A549 (cell line): Measurements from ENCODE around the gene SFXN3.

Experiments used
- EP300 ChIP-seq, 2 experiments: fragments of >200 bp; sonication (Bioruptor Twin); formaldehyde crosslinking; IDR thresholded peaks; 2 replicates in 1 of 2; 3 replicates in 1 of 2; pipeline ENCODE4 v1.6.1; 2016 to 2017
- KDM1A ChIP-seq: fragments of 200-600 bp; sonication (generic); IDR thresholded peaks from 2 replicates; pipeline ENCODE4 v1.6.1; 2016; ENCODE audit warnings: low read depth, mild to moderate bottlenecking
- NR3C1 ChIP-seq: fragments of >200 bp; sonication (Bioruptor Twin); formaldehyde crosslinking; IDR thresholded peaks from 3 replicates; pipeline ENCODE4 v1.6.1; 2017
- POLR2A ChIP-seq: IDR thresholded peaks from 2 replicates; pipeline ENCODE4 v1.6.1; 2012; ENCODE audit warnings: mild to moderate bottlenecking, low read length
- RAD21 ChIP-seq, 2 experiments: fragments of >200 bp in 1 of 2; sonication (Bioruptor Twin) in 1 of 2; formaldehyde crosslinking in 1 of 2; IDR thresholded peaks in 1 of 2; conservative IDR thresholded peaks in 1 of 2; 2 replicates in 1 of 2; 3 replicates in 1 of 2; pipeline ENCODE4 v1.6.1; 2012 to 2018; ENCODE audit warnings: inconsistent platforms in 1 of 2
- SMC3 ChIP-seq: fragments of >200 bp; sonication (Bioruptor Twin); formaldehyde crosslinking; IDR thresholded peaks from 3 replicates; pipeline ENCODE4 v1.6.1; 2018; ENCODE audit warnings: inconsistent platforms
- TF ChIP-seq, protein P1 (sequence below): fragments of 200-600 bp; sonication (generic); IDR thresholded peaks from 2 replicates; pipeline ENCODE4 v1.6.1; 2016; ENCODE audit warnings: antibody characterized with exemption, mild to moderate bottlenecking, moderate library complexity
- TF ChIP-seq, protein P2 (sequence below): fragments of >200 bp; sonication (Bioruptor Twin); formaldehyde crosslinking; IDR thresholded peaks from 3 replicates; pipeline ENCODE4 v1.5.1; 2016
- TF ChIP-seq, protein P3 (sequence below): IDR thresholded peaks from 2 replicates; pipeline ENCODE4 v1.6.1; 2012

DNA sequence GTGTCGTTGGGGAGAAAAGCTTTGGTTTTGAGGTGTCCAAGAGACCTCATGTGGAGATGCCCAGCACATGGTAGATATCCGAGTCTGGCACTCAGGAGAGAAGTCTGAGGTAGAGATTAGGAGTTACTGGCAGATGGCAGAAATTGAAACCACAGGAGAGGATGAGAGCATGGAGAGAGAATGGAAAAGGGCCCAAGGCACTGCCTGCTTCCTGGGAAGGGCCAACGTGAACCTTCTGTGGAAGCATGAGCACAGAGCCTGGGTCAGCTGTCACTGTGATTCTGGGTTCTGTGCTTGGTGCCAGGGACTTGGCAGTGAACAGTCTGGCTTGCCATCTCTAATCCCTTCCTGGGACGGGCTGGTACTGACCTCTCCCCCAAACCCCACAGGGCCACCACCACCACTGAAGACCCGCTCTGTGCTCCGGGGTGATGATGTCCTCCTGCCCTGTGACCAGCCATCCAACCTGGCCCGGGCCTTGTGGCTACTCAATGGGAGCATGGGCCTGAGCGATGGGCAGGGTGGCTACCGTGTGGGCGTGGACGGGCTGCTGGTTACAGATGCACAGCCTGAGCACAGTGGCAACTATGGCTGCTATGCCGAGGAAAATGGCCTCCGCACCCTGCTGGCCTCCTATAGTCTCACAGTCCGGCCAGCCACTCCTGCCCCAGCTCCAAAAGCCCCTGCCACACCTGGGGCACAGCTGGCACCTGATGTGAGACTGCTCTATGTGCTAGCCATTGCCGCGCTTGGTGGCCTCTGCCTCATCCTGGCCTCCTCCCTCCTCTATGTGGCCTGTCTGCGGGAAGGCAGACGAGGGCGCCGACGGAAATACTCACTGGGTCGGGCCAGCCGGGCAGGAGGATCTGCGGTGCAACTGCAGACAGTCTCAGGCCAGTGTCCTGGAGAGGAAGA is 47.9 kb upstream of the SFXN3 start:
- TF ChIP-seq, protein P1, sequence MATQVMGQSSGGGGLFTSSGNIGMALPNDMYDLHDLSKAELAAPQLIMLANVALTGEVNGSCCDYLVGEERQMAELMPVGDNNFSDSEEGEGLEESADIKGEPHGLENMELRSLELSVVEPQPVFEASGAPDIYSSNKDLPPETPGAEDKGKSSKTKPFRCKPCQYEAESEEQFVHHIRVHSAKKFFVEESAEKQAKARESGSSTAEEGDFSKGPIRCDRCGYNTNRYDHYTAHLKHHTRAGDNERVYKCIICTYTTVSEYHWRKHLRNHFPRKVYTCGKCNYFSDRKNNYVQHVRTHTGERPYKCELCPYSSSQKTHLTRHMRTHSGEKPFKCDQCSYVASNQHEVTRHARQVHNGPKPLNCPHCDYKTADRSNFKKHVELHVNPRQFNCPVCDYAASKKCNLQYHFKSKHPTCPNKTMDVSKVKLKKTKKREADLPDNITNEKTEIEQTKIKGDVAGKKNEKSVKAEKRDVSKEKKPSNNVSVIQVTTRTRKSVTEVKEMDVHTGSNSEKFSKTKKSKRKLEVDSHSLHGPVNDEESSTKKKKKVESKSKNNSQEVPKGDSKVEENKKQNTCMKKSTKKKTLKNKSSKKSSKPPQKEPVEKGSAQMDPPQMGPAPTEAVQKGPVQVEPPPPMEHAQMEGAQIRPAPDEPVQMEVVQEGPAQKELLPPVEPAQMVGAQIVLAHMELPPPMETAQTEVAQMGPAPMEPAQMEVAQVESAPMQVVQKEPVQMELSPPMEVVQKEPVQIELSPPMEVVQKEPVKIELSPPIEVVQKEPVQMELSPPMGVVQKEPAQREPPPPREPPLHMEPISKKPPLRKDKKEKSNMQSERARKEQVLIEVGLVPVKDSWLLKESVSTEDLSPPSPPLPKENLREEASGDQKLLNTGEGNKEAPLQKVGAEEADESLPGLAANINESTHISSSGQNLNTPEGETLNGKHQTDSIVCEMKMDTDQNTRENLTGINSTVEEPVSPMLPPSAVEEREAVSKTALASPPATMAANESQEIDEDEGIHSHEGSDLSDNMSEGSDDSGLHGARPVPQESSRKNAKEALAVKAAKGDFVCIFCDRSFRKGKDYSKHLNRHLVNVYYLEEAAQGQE: no peak
- no peak for TF ChIP-seq SMC3
- no peak for TF ChIP-seq NR3C1
- TF ChIP-seq, protein P2, sequence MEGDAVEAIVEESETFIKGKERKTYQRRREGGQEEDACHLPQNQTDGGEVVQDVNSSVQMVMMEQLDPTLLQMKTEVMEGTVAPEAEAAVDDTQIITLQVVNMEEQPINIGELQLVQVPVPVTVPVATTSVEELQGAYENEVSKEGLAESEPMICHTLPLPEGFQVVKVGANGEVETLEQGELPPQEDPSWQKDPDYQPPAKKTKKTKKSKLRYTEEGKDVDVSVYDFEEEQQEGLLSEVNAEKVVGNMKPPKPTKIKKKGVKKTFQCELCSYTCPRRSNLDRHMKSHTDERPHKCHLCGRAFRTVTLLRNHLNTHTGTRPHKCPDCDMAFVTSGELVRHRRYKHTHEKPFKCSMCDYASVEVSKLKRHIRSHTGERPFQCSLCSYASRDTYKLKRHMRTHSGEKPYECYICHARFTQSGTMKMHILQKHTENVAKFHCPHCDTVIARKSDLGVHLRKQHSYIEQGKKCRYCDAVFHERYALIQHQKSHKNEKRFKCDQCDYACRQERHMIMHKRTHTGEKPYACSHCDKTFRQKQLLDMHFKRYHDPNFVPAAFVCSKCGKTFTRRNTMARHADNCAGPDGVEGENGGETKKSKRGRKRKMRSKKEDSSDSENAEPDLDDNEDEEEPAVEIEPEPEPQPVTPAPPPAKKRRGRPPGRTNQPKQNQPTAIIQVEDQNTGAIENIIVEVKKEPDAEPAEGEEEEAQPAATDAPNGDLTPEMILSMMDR: no peak
- TF ChIP-seq EP300 (IDR thresholded peaks at IDR 0.05): no peak
- no peak for TF ChIP-seq POLR2A
- TF ChIP-seq, protein P3, sequence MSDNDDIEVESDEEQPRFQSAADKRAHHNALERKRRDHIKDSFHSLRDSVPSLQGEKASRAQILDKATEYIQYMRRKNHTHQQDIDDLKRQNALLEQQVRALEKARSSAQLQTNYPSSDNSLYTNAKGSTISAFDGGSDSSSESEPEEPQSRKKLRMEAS: no peak
- TF ChIP-seq KDM1A: no peak
- TF ChIP-seq RAD21 (conservative IDR thresholded peaks at IDR 0.05 in 1 of 2, IDR thresholded peaks at IDR 0.05 in 1 of 2): no peak
